GM18951 (cell line): ENCODE results near the gene MACO1.

Experiments
- POLR2A ChIP-seq: IDR thresholded peaks from 4 replicates; pipeline ENCODE4 v1.6.1; 2011; ENCODE audit warnings: mild to moderate bottlenecking; ENCODE audit not compliant: insufficient read length, insufficient read depth; ENCODE audit errors: extremely low read depth
- in situ Hi-C: fragments of 300-500 bp; cut with MboI; formaldehyde crosslinking; loops from one replicate; pipeline ENCODE4 v1.12.0; 2022; ENCODE audit warnings: low sequenced_read_pairs, mixed read lengths, inconsistent platforms; ENCODE audit not compliant: unreplicated experiment

MACO1 gene

GRCh38 chr1:25549273-25550154, 118.8 kb downstream of the MACO1 start:
- in situ Hi-C loops = no loop called here
- TF ChIP-seq POLR2A = peak; percentile 37
